Spleen (tissue), 7 donors: ENCODE measurements around the gene EDC3.

Source experiments
- POLR2A ChIP-seq, 3 donors: fragments of 450-650 bp; IDR thresholded peaks; one replicate each; pipeline ENCODE4 v1.5.1; 2017; ENCODE audit warnings: antibody characterized with exemption in 3 of 3, mild to moderate bottlenecking in 1 of 3
- POLR2AphosphoS5 ChIP-seq, 3 donors: sonication (generic); formaldehyde crosslinking; IDR thresholded peaks; one replicate each; pipeline ENCODE4 v1.5.1; 2017; ENCODE audit warnings: antibody characterized with exemption in 3 of 3
- TF ChIP-seq, protein P1 (sequence below), 11 experiments: fragments of 200-600 bp in 7 of 11; fragments of 450-650 bp in 4 of 11; sonication (generic) in 4 of 11; IDR thresholded peaks in 8 of 11; conservative IDR thresholded peaks in 3 of 11; 1 replicate in 7 of 11; 2 replicates in 4 of 11; pipeline versions ENCODE4 v1.4.0 to v1.8.0; 2016 to 2021; ENCODE audit warnings: antibody characterized with exemption in 11 of 11, inconsistent platforms in 4 of 11, mild to moderate bottlenecking in 1 of 11
- donor health status: DM: no; HTN: no; CAD: no; lungs with moderate emphysema.
- donor health status: DM: no; HTN: no; CAD: no.
- donor health status: DM: no; HTN: no; CAD: no.

- TF ChIP-seq, protein P1, sequence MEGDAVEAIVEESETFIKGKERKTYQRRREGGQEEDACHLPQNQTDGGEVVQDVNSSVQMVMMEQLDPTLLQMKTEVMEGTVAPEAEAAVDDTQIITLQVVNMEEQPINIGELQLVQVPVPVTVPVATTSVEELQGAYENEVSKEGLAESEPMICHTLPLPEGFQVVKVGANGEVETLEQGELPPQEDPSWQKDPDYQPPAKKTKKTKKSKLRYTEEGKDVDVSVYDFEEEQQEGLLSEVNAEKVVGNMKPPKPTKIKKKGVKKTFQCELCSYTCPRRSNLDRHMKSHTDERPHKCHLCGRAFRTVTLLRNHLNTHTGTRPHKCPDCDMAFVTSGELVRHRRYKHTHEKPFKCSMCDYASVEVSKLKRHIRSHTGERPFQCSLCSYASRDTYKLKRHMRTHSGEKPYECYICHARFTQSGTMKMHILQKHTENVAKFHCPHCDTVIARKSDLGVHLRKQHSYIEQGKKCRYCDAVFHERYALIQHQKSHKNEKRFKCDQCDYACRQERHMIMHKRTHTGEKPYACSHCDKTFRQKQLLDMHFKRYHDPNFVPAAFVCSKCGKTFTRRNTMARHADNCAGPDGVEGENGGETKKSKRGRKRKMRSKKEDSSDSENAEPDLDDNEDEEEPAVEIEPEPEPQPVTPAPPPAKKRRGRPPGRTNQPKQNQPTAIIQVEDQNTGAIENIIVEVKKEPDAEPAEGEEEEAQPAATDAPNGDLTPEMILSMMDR (IDR thresholded peaks at IDR 0.05 in 8 of 11, conservative IDR thresholded peaks at IDR 0.05 in 3 of 11): no peak
- TF ChIP-seq POLR2AphosphoS5 (IDR thresholded peaks at IDR 0.05): no peak
- TF ChIP-seq POLR2A (IDR thresholded peaks at IDR 0.05): no peak
Measured at GRCh38 chr15:74627766-74628165, 68.1 kb downstream of the EDC3 start.
